IMR-90 (cell line): ENCODE results near the gene FCHSD2. TPM values are rescaled to one million over a fixed set of nuclear protein-coding genes. Genes with fewer than 3 reads are reported as not detected.

Experiments
- ATAC-seq: fragments of 200-7000 bp; cut with Tn5 transposase; 2 replicates; pipeline ENCODE4 v1.9.1; 2020; ENCODE audit warnings: low read depth, mild to moderate bottlenecking, moderate library complexity
- BruUV-seq: library from RNA; stranded (reverse); fragments of 400-500 nt; replicated peaks from 2 replicates; lab custom pipeline; 2021; lab: Mats Ljungman, UMichigan
- CTCF ChIA-PET: fragments of 300-600 bp; formaldehyde crosslinking; extraction: SDS; loops from one replicate; lab custom pipeline; 2021; ENCODE audit warnings: antibody characterized with exemption; lab: Yijun Ruan, JAX
- POLR2A ChIA-PET: fragments of 300-600 bp; sonication (Branson Sonifier 250); formaldehyde crosslinking; loops from one replicate; lab custom pipeline; 2022; ENCODE audit warnings: antibody characterized with exemption; ENCODE audit not compliant: unreplicated experiment; lab: Charles Lee
- DNase-seq: peaks from one replicate; pipeline ENCODE4 v3.0.0; 2013
- H2AFZ ChIP-seq: replicated peaks from 2 replicates; pipeline ENCODE3; 2013; ENCODE audit warnings: low read length, mild to moderate bottlenecking; ENCODE audit not compliant: poor library complexity
- H2AK5ac ChIP-seq: 2 replicates; pipeline ENCODE4 v1.6.1; 2013; ENCODE audit warnings: low read depth, low read length, inconsistent platforms
- H2AK9ac ChIP-seq: replicated peaks from 2 replicates; pipeline ENCODE3; 2013; ENCODE audit warnings: mild to moderate bottlenecking, low read depth, low read length, moderate library complexity; ENCODE audit not compliant: poor library complexity
- H2BK120ac ChIP-seq: 2 replicates; pipeline ENCODE4 v1.6.1; 2013; ENCODE audit warnings: low read depth, low read length, inconsistent platforms
- H2BK15ac ChIP-seq: 3 replicates; pipeline ENCODE4 v1.6.1; 2013; ENCODE audit warnings: low read depth, low read length, inconsistent platforms
- H2BK20ac ChIP-seq: 2 replicates; pipeline ENCODE4 v1.6.1; 2013; ENCODE audit warnings: low read depth, mild to moderate bottlenecking, inconsistent platforms, low read length, moderate library complexity
- H2BK5ac ChIP-seq: 2 replicates; pipeline ENCODE4 v1.6.1; 2013; ENCODE audit warnings: mild to moderate bottlenecking, low read depth, low read length, inconsistent platforms; ENCODE audit not compliant: poor library complexity, severe bottlenecking
- H3K14ac ChIP-seq: replicated peaks from 2 replicates; pipeline ENCODE4 v1.6.1; 2013; ENCODE audit warnings: low read depth, low read length, inconsistent platforms
- H3K18ac ChIP-seq: 2 replicates; pipeline ENCODE4 v1.6.1; 2013; ENCODE audit warnings: low read depth, low read length, control low read depth
- H3K23ac ChIP-seq: 2 replicates; pipeline ENCODE4 v1.6.1; 2013; ENCODE audit warnings: low read depth, low read length, inconsistent platforms
- H3K27ac ChIP-seq: 2 replicates; pipeline ENCODE4 v1.5.1; 2013; ENCODE audit warnings: mild to moderate bottlenecking, control low read depth, low read length; ENCODE audit not compliant: insufficient read depth
- H3K27me3 ChIP-seq: 2 replicates; pipeline ENCODE4 v1.6.1; 2013; ENCODE audit warnings: low read length; ENCODE audit not compliant: control insufficient read depth, insufficient read depth
- H3K36me3 ChIP-seq: 2 replicates; pipeline ENCODE4 v1.6.1; 2013; ENCODE audit warnings: low read length, mixed read lengths; ENCODE audit not compliant: control insufficient read depth, insufficient read depth
- H3K4ac ChIP-seq: 2 replicates; pipeline ENCODE4 v1.6.1; 2013; ENCODE audit warnings: low read depth, low read length, inconsistent platforms
- H3K4me1 ChIP-seq: 2 replicates; pipeline ENCODE4 v1.6.1; 2013; ENCODE audit warnings: low read length, mixed read lengths; ENCODE audit not compliant: control insufficient read depth, insufficient read depth
- H3K4me2 ChIP-seq: 2 replicates; pipeline ENCODE4 v1.6.1; 2013; ENCODE audit warnings: low read depth, mild to moderate bottlenecking, control low read depth, low read length, moderate library complexity
- H3K4me3 ChIP-seq: 2 replicates; pipeline ENCODE4 v1.5.1; 2013; ENCODE audit warnings: low read depth, mild to moderate bottlenecking, control low read depth, low read length, moderate library complexity; ENCODE audit not compliant: insufficient read depth
- H3K56ac ChIP-seq: 2 replicates; pipeline ENCODE4 v1.6.1; 2013; ENCODE audit warnings: low read length, inconsistent platforms; ENCODE audit not compliant: insufficient read depth; ENCODE audit errors: extremely low read depth
- H3K79me1 ChIP-seq, 2 experiments: 2 replicates each; pipeline ENCODE4 v1.6.1; 2013; ENCODE audit warnings: low read length in 2 of 2, inconsistent platforms in 1 of 2, low read depth in 1 of 2
- H3K9ac ChIP-seq: 2 replicates; pipeline ENCODE4 v1.6.1; 2013; ENCODE audit warnings: low read depth, low read length, control low read depth
- H3K9me1 ChIP-seq: 2 replicates; pipeline ENCODE4 v1.6.1; 2013; ENCODE audit warnings: low read length, inconsistent platforms; ENCODE audit not compliant: insufficient read depth
- H3K9me3 ChIP-seq: 2 replicates; pipeline ENCODE4 v1.6.1; 2013; ENCODE audit warnings: low read length; ENCODE audit not compliant: control insufficient read depth, insufficient read depth
- H4K20me1 ChIP-seq: 2 replicates; pipeline ENCODE4 v1.6.1; 2013; ENCODE audit warnings: low read length, inconsistent platforms; ENCODE audit not compliant: insufficient read depth
- H4K5ac ChIP-seq: 2 replicates; pipeline ENCODE4 v1.6.1; 2013; ENCODE audit warnings: mild to moderate bottlenecking, low read depth, low read length, control low read depth
- H4K8ac ChIP-seq, 2 experiments: 2 replicates each; pipeline ENCODE4 v1.6.1; 2013; ENCODE audit warnings: low read depth in 2 of 2, low read length in 2 of 2, control low read depth in 1 of 2, inconsistent platforms in 1 of 2
- H4K91ac ChIP-seq: 2 replicates; pipeline ENCODE4 v1.6.1; 2013; ENCODE audit warnings: low read depth, low read length, inconsistent platforms; ENCODE audit not compliant: insufficient read depth
- MAFK ChIP-seq: IDR thresholded peaks from 2 replicates; pipeline ENCODE4 v1.6.1; 2012; ENCODE audit warnings: low read depth, low read length, improper control_type of control experiment
- WGBS, 2 experiments: methylation state at CpG; one replicate each; pipeline versions ENCODE4 v1.1.5 to v1.1.7; 2013; ENCODE audit warnings: missing lambda C conversion rate in 2 of 2; ENCODE audit not compliant: insufficient read length in 1 of 2; ENCODE audit errors: extremely low coverage in 2 of 2; 5-methylcytosine and 5-hydroxymethylcytosine counted together
- dilution Hi-C: fragments of 300-500 bp; cut with HindIII; formaldehyde crosslinking; loops from one replicate; pipeline ENCODE4 v1.14.3; 2018; ENCODE audit warnings: low sequenced_read_pairs; ENCODE audit not compliant: unreplicated experiment
- in situ Hi-C: fragments of 300-500 bp; cut with MboI; formaldehyde crosslinking; loops from 3 replicates; pipeline ENCODE4 v1.14.3; 2019; ENCODE audit warnings: low sequenced_read_pairs, inconsistent platforms, mixed read lengths
- intact Hi-C: fragments of 100-400 bp; cut with micrococcal nuclease; formaldehyde crosslinking; loops from 2 replicates; pipeline ENCODE4 v1.10.0; 2022
- polyA plus RNA-seq, 3 experiments: library from polyadenylated mRNA; depleted of rRNA; stranded (reverse); fragments of >200 nt; gene quantifications; 2 replicates each; pipeline ENCODE4 v1.2.3, GENCODE V29; 2012; ENCODE audit warnings: low replicate concordance in 1 of 3
- total RNA-seq: library from RNA; depleted of rRNA; stranded (reverse); fragments of >200 nt; gene quantifications from 2 replicates; pipeline ENCODE4 v1.2.3, GENCODE V29; 2012

FCHSD2 gene
- total and polyA plus RNA-seq, 2 of the 4 experiments (the other 2 are of a cell fraction), result 5.9 to 18.7 TPM

- no peaks in the 10 kb centered on the region for H4K20me1 ChIP-seq
- no peak overlapping the region for H3K4me3 ChIP-seq
- peaks cover 5% of the 10 kb centered on the region for H3K4me1 ChIP-seq
- POLR2A ChIA-PET, result no interaction called here
- no peaks in the 10 kb centered on the region for H3K9me3 ChIP-seq
- H3K27ac ChIP-seq, result no peak overlapping the region
- no peak for ATAC-seq
- H3K27me3 ChIP-seq, result no peaks in the 10 kb centered on the region
- H2BK20ac ChIP-seq, result no peak overlapping the region
- dilution Hi-C loops, result no loop called here
- no peak overlapping the region for H3K9ac ChIP-seq
- no peak overlapping the region for H4K91ac ChIP-seq
- H4K5ac ChIP-seq, result no peak overlapping the region
- H2BK120ac ChIP-seq, result no peak overlapping the region
- no TSS peak for BruUV-seq
- 62% methylated on average over 3 of the region's 11 CpGs; no CpG with 5 or more reads in 1 of the 2 experiments for WGBS, 2 experiments
- peak; percentile 25 for DNase-seq
- no peak overlapping the region for H3K56ac ChIP-seq
- H2BK15ac ChIP-seq, result no peak overlapping the region
- H4K8ac ChIP-seq, result no peak overlapping the region
- no peak overlapping the region for H3K4ac ChIP-seq
- H3K36me3 ChIP-seq, result no peaks in the 10 kb centered on the region
- no peak overlapping the region for H3K23ac ChIP-seq
- H3K9me1 ChIP-seq, result peaks cover 15% of the 10 kb centered on the region
- no peak overlapping the region for H3K4me2 ChIP-seq
- no peak overlapping the region for H2AFZ ChIP-seq
- no peak overlapping the region for H2AK5ac ChIP-seq
- no peak overlapping the region for H3K14ac ChIP-seq
- CTCF ChIA-PET, result no interaction called here
- H2AK9ac ChIP-seq, result no peak overlapping the region
- H3K18ac ChIP-seq, result no peak overlapping the region
- no peaks in the 10 kb centered on the region for H3K79me1 ChIP-seq
- H2BK5ac ChIP-seq, result no peak overlapping the region
- in situ Hi-C loops, result no loop called here
- TF ChIP-seq MAFK, result no peak
- intact Hi-C loops, result no loop called here
Observed at GRCh38 chr11:73173755-73174494, 31.8 kb upstream of the FCHSD2 start.
